CD4-positive, alpha-beta T cell (primary cell): ENCODE measurements around the gene FHOD1. TPM values are rescaled to one million over a fixed set of nuclear protein-coding genes. Genes with fewer than 3 reads are reported as not detected.

Experiments
- ATAC-seq: fragments of 200-7000 bp; cut with Tn5 transposase; one replicate; pipeline ENCODE4 v1.10.0; 2022; ENCODE audit warnings: mild to moderate bottlenecking; ENCODE audit not compliant: poor library complexity
- CTCF ChIA-PET: fragments of 350-600 bp; sonication (Branson Sonifier 250); formaldehyde crosslinking; loops from one replicate; lab custom pipeline; 2021; ENCODE audit warnings: antibody characterized with exemption, inconsistent platforms; lab: Charles Lee
- POLR2A ChIA-PET: fragments of 350-600 bp; sonication (Branson Sonifier 250); formaldehyde crosslinking; loops from one replicate; lab custom pipeline; 2021; ENCODE audit warnings: antibody characterized with exemption, inconsistent platforms; lab: Charles Lee
- DNase-seq, 14 experiments: peaks; one replicate each; pipeline ENCODE4 v3.0.0-alpha.2; 2013 to 2020; ENCODE audit warnings: mixed read lengths in 2 of 14
- H3K27ac ChIP-seq, 2 donors: one replicate each; pipeline versions ENCODE4 v1.5.1 to v1.7.0; 2013; ENCODE audit warnings: low read length in 2 of 2, low read depth in 1 of 2, mild to moderate bottlenecking in 1 of 2
- H3K27me3 ChIP-seq, 2 experiments: 1 replicate in 1 of 2; 2 replicates in 1 of 2; pipeline versions ENCODE4 v1.6.1 to v1.7.0; 2013; ENCODE audit warnings: low read length in 2 of 2, control low read depth in 1 of 2, mild to moderate bottlenecking in 1 of 2, moderate library complexity in 1 of 2; ENCODE audit not compliant: insufficient read depth in 2 of 2, control insufficient read depth in 1 of 2
- H3K36me3 ChIP-seq: one replicate; pipeline ENCODE4 v1.6.1; 2013; ENCODE audit warnings: low read length, control low read depth; ENCODE audit not compliant: insufficient read depth
- H3K4me1 ChIP-seq: one replicate; pipeline ENCODE4 v1.6.1; 2013; ENCODE audit warnings: low read length, control low read depth; ENCODE audit not compliant: insufficient read depth
- H3K4me3 ChIP-seq: one replicate; pipeline ENCODE4 v1.5.1; 2013; ENCODE audit warnings: mild to moderate bottlenecking, low read length, moderate library complexity
- H3K9me3 ChIP-seq, 2 experiments: 1 replicate in 1 of 2; 2 replicates in 1 of 2; pipeline versions ENCODE4 v1.6.1 to v1.7.0; 2013; ENCODE audit warnings: low read length in 2 of 2, mild to moderate bottlenecking in 2 of 2, control low read depth in 1 of 2, moderate library complexity in 1 of 2; ENCODE audit not compliant: control insufficient read depth in 1 of 2, insufficient read depth in 1 of 2
- H3K27ac Mint-ChIP-seq: one replicate; pipeline ENCODE4 v1.8.0; 2020; ENCODE audit warnings: mixed read lengths
- H3K27me3 Mint-ChIP-seq: one replicate; pipeline ENCODE4 v1.8.0; 2021; ENCODE audit warnings: mixed read lengths
- H3K36me3 Mint-ChIP-seq: one replicate; pipeline ENCODE4 v1.8.0; 2021; ENCODE audit warnings: low read depth, mixed read lengths
- H3K4me1 Mint-ChIP-seq: one replicate; pipeline ENCODE4 v1.8.0; 2021; ENCODE audit warnings: low read depth, mixed read lengths
- H3K4me3 Mint-ChIP-seq: one replicate; pipeline ENCODE4 v1.8.0; 2020; ENCODE audit warnings: mild to moderate bottlenecking, mixed read lengths
- H3K9me3 Mint-ChIP-seq: one replicate; pipeline ENCODE4 v1.8.0; 2020; ENCODE audit warnings: mixed read lengths
- intact Hi-C, 2 experiments: fragments of 100-400 bp; cut with DNase I in 1 of 2; cut with micrococcal nuclease in 1 of 2; formaldehyde crosslinking; loops; one replicate each; pipeline versions ENCODE4 v1.15.1 to v1.9.0; 2023 to 2025; cut with DNase I, micrococcal nuclease
- total RNA-seq, 174 experiments: library from RNA in 2 of 174; stranded (reverse) in 2 of 174; gene quantifications; one replicate each; pipeline ENCODE4 v1.2.3 and lab custom pipeline; 2021 to 2026
- TF ChIP-seq, protein P1 (sequence below): fragments of 200-600 bp; IDR thresholded peaks from one replicate; pipeline ENCODE4 v1.8.0; 2022; ENCODE audit warnings: antibody characterized with exemption, mild to moderate bottlenecking

FHOD1 gene
- total RNA-seq, 2 experiments from 2014 or later, result 21.1 to 26.0 TPM

DNA sequence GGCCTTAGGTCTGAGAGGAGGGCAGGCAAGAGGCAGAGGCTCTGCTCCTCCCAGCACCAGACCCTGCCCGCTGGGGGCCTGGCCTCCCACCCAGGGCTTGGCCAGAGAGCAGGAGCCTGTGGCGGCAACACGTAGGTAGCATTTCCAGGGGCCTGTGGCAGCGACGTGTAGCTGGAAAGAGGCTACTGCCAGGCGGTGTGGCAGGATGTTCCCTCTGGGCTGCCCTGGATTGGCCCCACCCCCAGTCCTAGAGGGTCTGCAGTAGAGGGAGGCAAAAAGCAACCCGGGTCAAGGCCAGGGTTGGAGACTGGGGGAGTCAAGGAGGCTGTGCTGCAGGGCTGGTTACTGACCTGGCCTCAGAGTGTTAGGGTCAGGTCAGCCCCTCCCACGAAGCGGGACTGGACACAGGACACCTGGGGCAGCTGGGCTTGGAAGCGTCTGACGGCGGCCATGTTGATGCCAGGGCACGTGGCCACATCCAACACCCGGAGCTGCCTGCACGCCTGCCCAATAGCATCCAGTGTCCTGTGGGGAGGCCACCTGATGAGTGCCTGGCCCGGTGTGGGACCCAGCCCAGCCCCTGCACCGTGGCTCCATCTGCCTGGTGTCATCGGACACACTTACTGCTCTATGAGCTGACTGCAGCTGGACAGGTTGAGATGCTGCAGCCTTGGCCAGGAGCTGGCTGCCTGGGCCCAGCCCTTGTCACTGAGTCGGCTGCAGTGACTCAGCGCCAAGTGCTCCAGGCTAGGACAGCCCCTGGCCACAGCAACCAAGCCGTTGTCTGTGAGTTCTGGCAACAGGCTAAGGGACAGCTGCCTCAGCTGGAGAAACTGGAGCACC, 39.8 kb downstream of the FHOD1 start:
- DNase-seq (no peak), ATAC-seq (no peak)
- Histone ChIP-seq H3K4me3 (no peak overlapping the region), H3K9me3 (no peaks in the 10 kb centered on the region), H3K27me3 (no peaks in the 10 kb centered on the region), H3K27ac (no peak overlapping the region), H3K4me1 (no peaks in the 10 kb centered on the region), H3K36me3 (peaks cover 30% of the 10 kb centered on the region)
- Mint-ChIP-seq H3K4me3 (no peak overlapping the region), H3K9me3 (no peaks in the 10 kb centered on the region), H3K36me3 (peaks cover 15% of the 10 kb centered on the region), H3K27me3 (no peaks in the 10 kb centered on the region), H3K27ac (no peak overlapping the region), H3K4me1 (no peaks in the 10 kb centered on the region)
- CTCF ChIA-PET, result interaction anchor here (1.3 kb wide), 1 partner anchor 253 kb away, joined by 3 read pairs; no protein-coding TSS in a partner anchor
- intact Hi-C loops, result no loop called here
- POLR2A ChIA-PET, result no interaction called here
- TF ChIP-seq, protein P1, sequence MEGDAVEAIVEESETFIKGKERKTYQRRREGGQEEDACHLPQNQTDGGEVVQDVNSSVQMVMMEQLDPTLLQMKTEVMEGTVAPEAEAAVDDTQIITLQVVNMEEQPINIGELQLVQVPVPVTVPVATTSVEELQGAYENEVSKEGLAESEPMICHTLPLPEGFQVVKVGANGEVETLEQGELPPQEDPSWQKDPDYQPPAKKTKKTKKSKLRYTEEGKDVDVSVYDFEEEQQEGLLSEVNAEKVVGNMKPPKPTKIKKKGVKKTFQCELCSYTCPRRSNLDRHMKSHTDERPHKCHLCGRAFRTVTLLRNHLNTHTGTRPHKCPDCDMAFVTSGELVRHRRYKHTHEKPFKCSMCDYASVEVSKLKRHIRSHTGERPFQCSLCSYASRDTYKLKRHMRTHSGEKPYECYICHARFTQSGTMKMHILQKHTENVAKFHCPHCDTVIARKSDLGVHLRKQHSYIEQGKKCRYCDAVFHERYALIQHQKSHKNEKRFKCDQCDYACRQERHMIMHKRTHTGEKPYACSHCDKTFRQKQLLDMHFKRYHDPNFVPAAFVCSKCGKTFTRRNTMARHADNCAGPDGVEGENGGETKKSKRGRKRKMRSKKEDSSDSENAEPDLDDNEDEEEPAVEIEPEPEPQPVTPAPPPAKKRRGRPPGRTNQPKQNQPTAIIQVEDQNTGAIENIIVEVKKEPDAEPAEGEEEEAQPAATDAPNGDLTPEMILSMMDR, result no peak

GRCh38 chr16:67206838-67207248, 40.4 kb downstream of the FHOD1 start:
- no peaks in the 10 kb centered on the region for H3K27me3 ChIP-seq
- intact Hi-C loops, result no loop called here
- H3K4me1 ChIP-seq, result no peaks in the 10 kb centered on the region
- H3K4me3 ChIP-seq, result no peak overlapping the region
- H3K9me3 ChIP-seq, result no peaks in the 10 kb centered on the region
- POLR2A ChIA-PET, result no interaction called here
- ATAC-seq (no peak), DNase-seq (no peak)
- no peaks in the 10 kb centered on the region for H3K4me1 Mint-ChIP-seq
- no peak overlapping the region for H3K27ac Mint-ChIP-seq
- H3K36me3 Mint-ChIP-seq, result peaks cover 19% of the 10 kb centered on the region
- CTCF ChIA-PET, result interaction anchor here (1.3 kb wide), 1 partner anchor 253 kb away, joined by 3 read pairs; no protein-coding TSS in a partner anchor
- no peak overlapping the region for H3K4me3 Mint-ChIP-seq
- no peaks in the 10 kb centered on the region for H3K27me3 Mint-ChIP-seq
- TF ChIP-seq, protein P1, result no peak
- H3K9me3 Mint-ChIP-seq, result no peaks in the 10 kb centered on the region
- peaks cover 36% of the 10 kb centered on the region for H3K36me3 ChIP-seq
- H3K27ac ChIP-seq, result no peak overlapping the region

GRCh38 chr16:67206129-67206837, 41.0 kb downstream of the FHOD1 start:
- no peak overlapping the region for H3K4me3 ChIP-seq
- no peaks in the 10 kb centered on the region for H3K27me3 ChIP-seq
- H3K27me3 Mint-ChIP-seq, result no peaks in the 10 kb centered on the region
- no peaks in the 10 kb centered on the region for H3K4me1 Mint-ChIP-seq
- H3K27ac ChIP-seq, result no peak overlapping the region
- no peak overlapping the region for H3K4me3 Mint-ChIP-seq
- H3K36me3 Mint-ChIP-seq, result peaks cover 20% of the 10 kb centered on the region
- DNase-seq, result no peak
- intact Hi-C loops, result no loop called here
- peaks cover 37% of the 10 kb centered on the region for H3K36me3 ChIP-seq
- no peaks in the 10 kb centered on the region for H3K9me3 ChIP-seq
- ChIA-PET CTCF (interaction anchor here (1.3 kb wide), 1 partner anchor 252 kb away, joined by 3 read pairs; no protein-coding TSS in a partner anchor), POLR2A (no interaction called here)
- no peaks in the 10 kb centered on the region for H3K9me3 Mint-ChIP-seq
- TF ChIP-seq, protein P1, result no peak
- H3K27ac Mint-ChIP-seq, result no peak overlapping the region
- ATAC-seq, result no peak
- no peaks in the 10 kb centered on the region for H3K4me1 ChIP-seq
